HPDE6-E6E7 (cell line): ENCODE results near the gene ARL15.
A peak's percentile ranks its signal among the peaks of the same experiment; 100 is the strongest.

Experiments used
- DNase-seq: peaks from one replicate; pipeline ENCODE4 v3.0.0; 2011; ENCODE audit warnings: missing footprints; ENCODE audit errors: extremely low spot score

Gene ARL15

GRCh38 chr5:53937467-53937866, 372.9 kb downstream of the ARL15 start:
- DNase-seq = no peak

GRCh38 chr5:53936481-53937352, 373.7 kb downstream of the ARL15 start:
- no peak for DNase-seq

GRCh38 chr5:53934151-53934820, 376.1 kb downstream of the ARL15 start:
- no peak for DNase-seq

- no peak for DNase-seq
Observed at GRCh38 chr5:53932351-53932750, 378.0 kb downstream of the ARL15 start.

- no peak for DNase-seq
Observed at GRCh38 chr5:53930457-53930856, 379.9 kb downstream of the ARL15 start.

DNA sequence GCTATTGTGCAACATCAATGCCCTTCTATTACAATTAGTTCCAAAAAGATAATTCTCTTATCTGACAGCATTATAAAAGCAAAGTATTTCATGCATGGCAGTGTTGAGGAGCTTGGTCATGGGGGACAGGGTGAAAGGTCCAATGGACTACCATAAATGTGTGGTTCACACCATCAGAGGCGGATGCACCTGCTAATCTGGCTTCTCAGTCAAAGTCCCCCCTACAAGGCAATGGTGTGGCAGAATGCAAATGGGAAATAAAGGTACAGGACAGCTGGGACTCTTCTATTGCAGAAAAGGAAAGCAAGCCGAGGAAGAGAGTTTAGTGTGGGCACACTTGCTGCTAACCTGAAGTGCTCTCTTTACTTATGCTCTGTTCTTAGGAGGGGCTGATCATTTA, 380.8 kb downstream of the ARL15 start:
- no peak for DNase-seq

DNA sequence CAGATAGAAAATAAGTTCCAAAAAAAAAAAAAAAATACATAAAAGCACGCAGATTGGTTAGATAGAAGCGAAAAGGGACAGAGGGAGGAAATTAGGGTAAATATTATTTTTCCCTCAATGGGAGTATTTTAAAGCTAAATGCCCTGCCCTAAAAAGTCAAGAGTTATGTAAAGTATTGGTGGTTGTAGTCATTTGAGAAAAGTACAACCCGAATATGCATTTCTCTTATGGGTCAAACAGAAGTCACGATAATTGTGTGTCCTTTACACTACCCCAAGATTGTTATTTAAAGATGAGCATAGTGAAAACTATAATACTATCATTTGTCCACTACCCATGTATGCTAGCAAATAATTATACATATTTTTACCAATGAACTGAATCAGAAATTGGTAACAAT, 381.2 kb downstream of the ARL15 start:
- no peak for DNase-seq

DNA sequence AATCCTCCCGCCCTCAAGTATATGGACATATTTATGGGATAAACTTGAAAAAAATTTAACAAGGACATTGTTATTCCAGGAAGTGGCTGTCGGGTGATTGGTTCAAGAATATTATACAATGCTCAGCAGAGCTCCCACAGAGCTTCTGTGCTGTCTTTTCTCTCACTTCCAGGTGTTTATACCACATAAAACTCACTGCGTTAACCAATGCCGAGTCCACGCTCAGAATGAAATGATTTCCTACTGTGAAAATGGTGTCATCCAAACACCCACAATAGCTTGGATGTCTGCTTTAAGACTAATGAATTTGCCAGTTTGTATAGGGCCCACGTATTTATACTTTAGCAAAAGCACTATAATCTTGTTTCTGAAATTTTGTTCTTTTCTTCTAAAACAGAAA, 381.7 kb downstream of the ARL15 start:
- DNase-seq = no peak

GRCh38 chr5:53927668-53928247, 382.6 kb downstream of the ARL15 start:
- DNase-seq = no peak

GRCh38 chr5:53926026-53926425, 384.3 kb downstream of the ARL15 start:
- no peak for DNase-seq

DNA sequence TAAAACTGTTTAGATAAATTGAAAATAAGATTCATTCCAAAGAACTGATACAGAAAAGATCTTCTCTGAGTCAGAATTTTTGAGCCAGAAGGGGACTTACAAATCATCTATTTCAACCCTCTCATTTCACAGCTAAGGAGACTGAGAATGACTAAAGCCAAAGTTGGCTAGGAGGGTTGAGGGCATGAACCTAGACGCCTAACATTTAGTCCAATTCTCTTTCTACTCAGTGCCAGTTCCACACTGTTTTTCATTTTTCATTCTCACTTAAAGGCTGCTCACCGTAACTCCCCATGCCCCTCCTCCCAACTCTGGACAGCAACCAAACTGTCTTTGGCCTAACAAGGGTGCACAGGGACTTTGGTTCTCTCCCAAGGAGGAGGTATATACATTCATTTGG, 386.0 kb downstream of the ARL15 start:
- no peak for DNase-seq

- DNase-seq = no peak
Observed at GRCh38 chr5:53923961-53924360, 386.4 kb downstream of the ARL15 start.

DNA sequence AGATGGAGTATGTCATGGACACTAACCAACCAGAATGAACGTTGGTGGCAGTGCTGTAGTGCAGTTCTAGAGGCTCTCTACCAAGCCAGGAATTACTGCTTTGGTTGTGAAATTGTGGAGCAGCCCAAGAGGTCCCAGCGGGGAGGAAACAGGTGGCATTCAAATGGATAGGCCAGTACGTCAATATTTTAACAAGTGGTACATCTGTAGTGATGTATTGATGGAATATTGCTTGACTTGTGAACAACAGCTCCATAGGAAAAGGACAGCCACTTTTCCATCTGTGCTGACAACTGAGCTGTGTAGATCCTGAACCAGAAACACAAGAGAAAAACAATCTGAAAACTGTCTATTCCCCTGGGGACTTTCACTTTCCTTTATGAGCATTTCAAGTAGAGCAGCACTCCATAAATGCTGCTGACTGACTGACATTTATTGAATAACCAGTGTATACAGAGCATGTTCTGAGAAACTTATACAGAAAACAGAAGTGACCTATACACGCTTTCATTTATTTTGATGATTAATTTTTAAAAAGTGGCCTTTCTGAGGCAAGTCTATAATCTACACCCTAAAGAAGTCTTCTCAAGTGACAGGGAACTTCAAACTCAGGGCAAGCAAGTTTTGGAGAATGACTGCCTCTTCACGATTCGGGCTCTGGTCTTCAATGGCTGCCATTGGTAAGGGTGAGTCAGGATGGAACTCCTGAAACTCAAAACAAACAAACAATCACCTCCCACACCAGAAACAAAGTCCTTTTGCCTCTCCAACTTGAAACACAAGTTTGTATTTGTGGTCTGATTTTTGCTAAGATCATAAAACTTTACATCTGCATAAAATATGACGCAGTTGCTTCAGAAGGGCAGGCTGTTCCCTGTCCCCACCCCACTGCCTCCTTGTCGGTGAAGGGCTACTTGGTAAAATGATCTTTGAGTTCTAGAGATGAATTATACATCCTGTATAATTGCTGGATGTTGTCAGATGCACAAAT, 387.6 kb downstream of the ARL15 start:
- no peak for DNase-seq

DNA sequence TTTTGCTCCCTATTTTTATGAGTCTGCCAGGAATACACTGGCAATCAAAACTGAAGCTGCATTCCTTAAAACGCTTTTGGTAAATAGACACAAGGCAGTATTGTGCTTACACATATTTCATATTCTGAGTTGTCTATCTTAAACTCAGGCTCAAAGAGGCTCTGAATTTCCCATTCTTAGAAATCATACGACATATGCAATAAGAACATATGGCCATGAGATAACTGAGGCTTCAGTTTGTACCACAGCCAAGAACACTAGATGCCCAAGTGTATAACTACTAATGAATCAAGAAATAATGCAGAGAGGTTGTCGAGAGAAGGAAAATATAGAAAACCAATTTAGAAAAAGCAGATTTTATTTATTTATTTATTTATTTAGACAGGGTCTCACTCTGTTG, 392.5 kb downstream of the ARL15 start:
- no peak for DNase-seq

GRCh38 chr5:53917095-53917494, 393.3 kb downstream of the ARL15 start:
- peak; percentile 4 for DNase-seq

GRCh38 chr5:53915120-53915519, 395.3 kb downstream of the ARL15 start:
- DNase-seq = no peak

- DNase-seq = no peak
Observed at GRCh38 chr5:53913941-53914340, 396.4 kb downstream of the ARL15 start.

DNA sequence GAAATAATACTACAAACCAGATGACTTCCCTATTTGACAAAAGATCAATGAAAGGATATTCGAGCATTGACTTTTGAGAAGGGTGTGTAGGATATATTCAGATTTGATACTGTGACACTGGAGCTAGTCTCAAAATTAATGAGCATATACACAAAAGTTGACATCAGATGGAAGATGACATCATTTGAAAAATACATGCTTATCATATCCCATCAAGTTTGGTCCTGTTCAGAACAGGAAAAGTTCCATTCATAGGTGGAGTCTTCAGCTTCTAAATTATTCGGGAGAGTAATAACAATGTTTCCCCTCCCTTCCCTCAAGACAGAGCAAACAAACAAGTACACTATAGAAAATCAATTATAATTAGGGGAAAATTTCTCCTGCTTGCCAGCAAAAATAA, 401.6 kb downstream of the ARL15 start:
- DNase-seq = no peak

GRCh38 chr5:53907827-53908226, 402.5 kb downstream of the ARL15 start:
- no peak for DNase-seq

DNA sequence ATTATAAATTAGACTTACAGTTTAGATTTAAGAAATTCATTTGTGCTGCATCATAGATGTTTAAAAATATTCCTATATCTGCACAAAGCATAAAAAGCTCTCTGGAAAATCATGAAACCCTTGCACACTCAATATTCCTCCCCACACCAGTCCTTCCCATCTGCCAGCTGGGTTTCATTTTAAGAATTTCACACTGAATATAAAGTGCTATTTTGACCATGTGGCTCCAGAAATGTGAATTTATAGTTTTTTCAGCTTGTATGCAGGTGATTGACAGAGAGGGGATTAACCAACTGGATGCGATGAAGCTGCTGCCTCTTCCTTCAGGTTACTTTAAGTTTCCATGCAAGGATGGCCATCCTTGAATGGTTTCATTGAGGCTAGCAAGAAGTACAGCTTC, 403.6 kb downstream of the ARL15 start:
- DNase-seq = no peak

GRCh38 chr5:53902296-53902907, 408.0 kb downstream of the ARL15 start:
- no peak for DNase-seq
